ENCODE measurements around the gene CATSPER4.

DNA sequence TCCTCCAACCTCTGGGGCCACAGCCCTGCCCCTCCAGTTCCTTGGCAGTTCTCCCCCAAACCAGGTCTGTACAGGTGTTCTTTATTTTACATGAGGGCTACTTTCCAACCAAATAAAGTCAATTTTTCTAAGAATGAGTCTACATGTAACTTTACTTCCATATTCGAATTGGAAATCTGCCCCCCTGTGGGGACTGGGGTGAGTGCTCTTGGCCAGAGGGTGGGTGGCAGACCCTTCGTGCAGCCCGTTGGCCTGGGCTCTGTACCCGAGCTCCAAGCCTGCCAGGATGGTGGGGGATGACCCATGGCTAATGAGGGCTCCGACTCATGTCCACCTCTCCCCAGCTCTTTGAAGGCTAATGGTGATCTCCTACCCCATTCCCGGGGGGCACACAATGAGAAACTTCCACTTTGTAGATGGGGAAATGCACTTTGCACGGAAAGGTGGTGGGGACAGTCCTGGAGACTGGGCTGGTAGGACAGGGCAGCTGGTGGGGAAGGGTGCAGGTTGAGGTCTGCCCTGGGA is 589 bp upstream of the CATSPER4 start:
- no peak for TF ChIP-seq POLR2AphosphoS5 (IDR thresholded peaks at IDR 0.05; ENCODE audit: insufficient read depth in 1 of 2, low read depth in 1 of 2)
- TF ChIP-seq, protein P1, sequence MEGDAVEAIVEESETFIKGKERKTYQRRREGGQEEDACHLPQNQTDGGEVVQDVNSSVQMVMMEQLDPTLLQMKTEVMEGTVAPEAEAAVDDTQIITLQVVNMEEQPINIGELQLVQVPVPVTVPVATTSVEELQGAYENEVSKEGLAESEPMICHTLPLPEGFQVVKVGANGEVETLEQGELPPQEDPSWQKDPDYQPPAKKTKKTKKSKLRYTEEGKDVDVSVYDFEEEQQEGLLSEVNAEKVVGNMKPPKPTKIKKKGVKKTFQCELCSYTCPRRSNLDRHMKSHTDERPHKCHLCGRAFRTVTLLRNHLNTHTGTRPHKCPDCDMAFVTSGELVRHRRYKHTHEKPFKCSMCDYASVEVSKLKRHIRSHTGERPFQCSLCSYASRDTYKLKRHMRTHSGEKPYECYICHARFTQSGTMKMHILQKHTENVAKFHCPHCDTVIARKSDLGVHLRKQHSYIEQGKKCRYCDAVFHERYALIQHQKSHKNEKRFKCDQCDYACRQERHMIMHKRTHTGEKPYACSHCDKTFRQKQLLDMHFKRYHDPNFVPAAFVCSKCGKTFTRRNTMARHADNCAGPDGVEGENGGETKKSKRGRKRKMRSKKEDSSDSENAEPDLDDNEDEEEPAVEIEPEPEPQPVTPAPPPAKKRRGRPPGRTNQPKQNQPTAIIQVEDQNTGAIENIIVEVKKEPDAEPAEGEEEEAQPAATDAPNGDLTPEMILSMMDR (IDR thresholded peaks at IDR 0.05): no peak
- no peak for TF ChIP-seq POLR2A (IDR thresholded peaks at IDR 0.05)

All from vagina (tissue), 2 donors.